NB4 (cell line): ENCODE data around the gene CD200.

ENCODE experiments used
- POLR2A ChIP-seq: IDR thresholded peaks from 2 replicates; pipeline ENCODE4 v1.6.1; 2011; ENCODE audit warnings: mild to moderate bottlenecking; ENCODE audit not compliant: insufficient read length; ENCODE audit errors: extremely low read depth
- TF ChIP-seq, protein P1 (sequence below): IDR thresholded peaks from one replicate; pipeline ENCODE4 v1.5.1; 2012; ENCODE audit warnings: low read depth, low read length

DNA sequence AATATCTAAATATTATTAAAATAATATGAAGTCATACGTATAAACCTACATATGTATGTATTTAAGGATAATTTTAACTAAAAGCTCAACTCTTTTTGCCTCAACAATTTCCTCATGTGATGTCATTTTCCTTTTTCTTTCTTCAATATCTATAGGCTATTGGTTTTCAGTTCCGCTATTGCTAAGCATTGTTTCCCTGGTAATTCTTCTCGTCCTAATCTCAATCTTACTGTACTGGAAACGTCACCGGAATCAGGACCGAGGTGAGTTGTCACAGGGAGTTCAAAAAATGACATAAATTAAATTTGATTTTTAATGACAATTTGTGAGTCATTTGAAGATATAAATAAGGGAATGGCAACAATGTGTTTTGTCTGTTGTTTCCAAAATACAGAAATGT lies 16.6 kb downstream of the CD200 start:
- TF ChIP-seq, protein P1, sequence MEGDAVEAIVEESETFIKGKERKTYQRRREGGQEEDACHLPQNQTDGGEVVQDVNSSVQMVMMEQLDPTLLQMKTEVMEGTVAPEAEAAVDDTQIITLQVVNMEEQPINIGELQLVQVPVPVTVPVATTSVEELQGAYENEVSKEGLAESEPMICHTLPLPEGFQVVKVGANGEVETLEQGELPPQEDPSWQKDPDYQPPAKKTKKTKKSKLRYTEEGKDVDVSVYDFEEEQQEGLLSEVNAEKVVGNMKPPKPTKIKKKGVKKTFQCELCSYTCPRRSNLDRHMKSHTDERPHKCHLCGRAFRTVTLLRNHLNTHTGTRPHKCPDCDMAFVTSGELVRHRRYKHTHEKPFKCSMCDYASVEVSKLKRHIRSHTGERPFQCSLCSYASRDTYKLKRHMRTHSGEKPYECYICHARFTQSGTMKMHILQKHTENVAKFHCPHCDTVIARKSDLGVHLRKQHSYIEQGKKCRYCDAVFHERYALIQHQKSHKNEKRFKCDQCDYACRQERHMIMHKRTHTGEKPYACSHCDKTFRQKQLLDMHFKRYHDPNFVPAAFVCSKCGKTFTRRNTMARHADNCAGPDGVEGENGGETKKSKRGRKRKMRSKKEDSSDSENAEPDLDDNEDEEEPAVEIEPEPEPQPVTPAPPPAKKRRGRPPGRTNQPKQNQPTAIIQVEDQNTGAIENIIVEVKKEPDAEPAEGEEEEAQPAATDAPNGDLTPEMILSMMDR: no peak
- TF ChIP-seq POLR2A: no peak
